Iris pigment epithelial cell (primary cell): Measurements from ENCODE around the gene KIF6.
A peak's percentile ranks its signal among the peaks of the same experiment; 100 is the strongest.

Experiments used
- DNase-seq: peaks from one replicate; pipeline ENCODE4 v3.0.0-alpha.2; 2011; ENCODE audit warnings: low read depth

KIF6 gene

DNA sequence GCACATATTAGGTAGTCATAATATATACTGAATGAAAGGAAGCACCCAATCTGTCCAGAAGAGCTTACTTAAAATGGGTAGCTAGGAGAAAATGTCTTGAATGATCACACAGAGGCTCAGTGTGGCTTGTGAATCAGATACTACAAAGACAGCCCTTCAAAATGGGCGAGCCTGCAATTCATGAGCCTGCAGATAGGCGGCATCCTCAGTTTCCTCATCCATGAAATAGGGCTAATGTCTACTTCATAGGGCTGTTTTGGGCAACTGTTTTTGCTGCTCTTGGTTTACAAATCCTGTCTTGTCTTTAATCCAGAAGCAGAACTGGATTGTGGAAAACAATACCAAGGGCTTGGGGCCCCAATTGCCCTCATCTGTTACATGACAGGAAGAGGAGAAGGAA, 273.4 kb downstream of the KIF6 start:
- DNase-seq = no peak

DNA sequence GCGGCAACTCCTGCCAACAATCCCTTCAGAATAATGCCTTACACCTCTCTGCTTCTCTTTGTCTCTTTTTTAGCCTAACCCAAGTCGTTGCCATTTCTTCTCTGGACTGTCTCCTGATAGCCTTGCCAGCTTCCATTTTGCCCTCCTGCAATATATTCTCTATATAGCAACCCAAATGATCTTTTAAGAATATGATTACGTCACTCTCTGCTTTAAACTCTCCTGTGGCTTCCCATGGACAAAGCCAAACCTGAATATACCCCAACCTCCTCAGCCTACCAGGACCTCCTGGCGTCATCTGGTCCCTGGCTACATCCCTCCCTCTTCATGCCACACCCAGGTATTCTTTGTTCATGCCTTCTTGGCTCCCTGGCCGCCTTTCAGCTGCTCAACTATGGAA, 276.2 kb downstream of the KIF6 start:
- DNase-seq = no peak

DNA sequence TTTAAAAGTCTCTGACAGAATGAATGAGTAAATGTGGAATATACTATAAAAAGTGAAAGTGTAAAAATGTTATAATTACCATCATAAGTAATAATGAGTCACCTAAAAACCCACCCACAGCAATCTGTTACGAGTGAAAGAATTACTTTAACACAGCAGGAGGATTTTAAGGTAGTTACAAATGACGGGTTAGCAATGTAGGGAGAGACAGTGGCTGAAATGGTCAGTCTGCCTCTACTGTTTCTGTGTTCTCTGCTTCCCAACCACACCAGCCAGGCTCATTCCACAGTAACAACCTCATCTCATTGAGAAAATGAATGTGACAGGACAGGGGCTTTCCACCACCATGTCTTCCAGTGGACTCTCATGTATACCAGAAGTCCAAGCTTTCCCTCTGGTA, 278.3 kb downstream of the KIF6 start:
- DNase-seq = peak; percentile 9

DNA sequence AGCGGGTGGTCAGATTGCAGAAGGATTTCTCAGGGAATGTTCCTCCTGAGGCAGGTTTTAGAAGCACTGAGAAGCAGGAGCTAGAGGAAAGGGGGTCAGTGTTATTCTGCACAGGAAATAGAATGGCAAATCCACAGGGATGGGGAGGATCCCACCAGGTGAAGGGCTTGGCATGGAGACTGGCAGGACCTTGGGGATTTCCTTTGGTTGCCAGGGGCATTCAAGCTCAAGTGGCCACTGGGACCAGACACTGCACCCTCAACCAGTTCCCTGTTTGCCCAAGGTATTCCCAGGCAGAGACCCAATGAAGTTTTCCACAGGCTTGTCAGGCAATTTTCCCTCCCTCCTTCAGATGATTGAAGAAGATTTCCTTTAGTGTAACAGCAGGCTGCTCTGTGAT, 279.5 kb downstream of the KIF6 start:
- no peak for DNase-seq

DNA sequence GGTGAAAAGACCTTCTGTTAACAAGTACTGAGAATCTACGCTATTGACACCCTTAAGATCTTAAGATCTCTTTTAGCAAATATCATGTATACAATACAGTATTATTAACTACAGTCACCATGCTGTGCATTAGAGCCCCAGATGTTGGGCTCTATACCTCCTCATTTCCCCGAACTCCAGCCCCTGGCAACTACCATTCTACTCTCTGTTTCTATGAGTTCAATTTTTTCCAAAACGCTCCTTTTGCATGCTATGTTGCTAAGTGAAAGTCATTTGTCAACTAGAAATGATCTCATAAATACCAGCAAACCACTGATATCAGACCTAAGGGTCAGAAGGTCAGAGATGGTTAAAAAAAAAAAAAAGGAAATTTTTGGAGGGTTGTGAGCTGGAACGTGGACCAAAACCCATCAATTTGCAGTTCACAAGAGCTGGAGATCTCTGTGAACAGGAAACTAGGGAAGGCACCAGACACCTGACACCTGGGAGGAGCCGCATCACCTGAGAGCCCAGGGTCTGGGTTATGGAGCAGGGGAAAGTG, 280.7 kb downstream of the KIF6 start:
- DNase-seq = no peak

DNA sequence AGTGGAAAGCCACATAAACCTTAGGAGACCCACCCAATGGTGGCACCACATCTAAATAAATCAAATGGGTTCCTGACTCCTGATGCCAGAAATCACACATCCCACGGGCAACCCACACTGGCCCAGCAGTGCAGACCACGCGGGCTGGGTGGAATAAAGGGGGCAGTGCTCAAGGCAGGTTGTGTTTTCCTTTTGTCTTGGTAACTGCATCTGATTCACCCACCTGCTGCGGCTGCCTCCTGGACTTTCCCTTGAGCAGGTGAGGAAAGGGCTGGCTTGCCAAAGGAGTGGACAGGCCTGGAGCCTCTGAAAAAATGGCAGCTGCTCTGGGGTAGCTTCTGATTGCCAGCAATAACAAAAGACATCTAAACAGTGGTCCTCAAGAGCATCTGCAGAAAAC, 283.2 kb downstream of the KIF6 start:
- DNase-seq = no peak

DNA sequence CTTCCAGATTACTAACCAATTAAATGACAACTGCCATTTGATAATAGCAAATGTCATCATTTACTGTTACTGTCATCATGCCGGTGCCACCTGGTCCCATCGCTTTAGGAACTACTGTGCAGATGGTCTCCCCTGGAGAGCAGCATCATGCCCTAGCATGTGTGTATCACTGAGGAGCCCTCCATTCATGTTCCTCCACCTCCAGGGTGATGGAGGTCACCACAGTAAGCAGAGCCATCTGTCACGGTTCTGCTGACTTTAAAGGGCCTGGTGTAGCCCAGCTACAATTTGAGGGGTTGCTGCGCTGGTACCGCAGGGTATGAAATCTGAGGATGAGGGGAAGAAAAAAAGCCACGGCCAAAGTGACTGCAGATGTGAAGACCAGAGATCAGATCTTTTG, 283.9 kb downstream of the KIF6 start:
- no peak for DNase-seq

DNA sequence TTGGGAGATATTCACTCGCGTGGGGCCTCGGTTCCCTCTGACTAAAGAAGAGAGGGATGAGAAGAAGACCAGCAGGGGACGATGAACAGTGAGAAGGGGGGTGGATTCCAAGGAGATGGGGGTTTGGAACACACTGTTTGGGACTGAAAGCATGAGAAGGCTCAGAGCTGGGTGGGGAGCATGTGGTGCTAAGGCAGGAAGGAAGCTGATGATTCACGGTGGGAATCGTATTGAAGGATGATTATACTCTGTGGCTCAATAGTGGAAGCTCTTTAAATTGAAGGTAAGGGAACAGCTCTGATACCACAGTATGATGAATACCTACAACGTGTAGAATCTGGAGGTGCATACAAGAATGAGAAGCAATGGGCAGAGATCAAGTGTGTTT, 285.2 kb downstream of the KIF6 start:
- DNase-seq = peak; percentile 16

DNA sequence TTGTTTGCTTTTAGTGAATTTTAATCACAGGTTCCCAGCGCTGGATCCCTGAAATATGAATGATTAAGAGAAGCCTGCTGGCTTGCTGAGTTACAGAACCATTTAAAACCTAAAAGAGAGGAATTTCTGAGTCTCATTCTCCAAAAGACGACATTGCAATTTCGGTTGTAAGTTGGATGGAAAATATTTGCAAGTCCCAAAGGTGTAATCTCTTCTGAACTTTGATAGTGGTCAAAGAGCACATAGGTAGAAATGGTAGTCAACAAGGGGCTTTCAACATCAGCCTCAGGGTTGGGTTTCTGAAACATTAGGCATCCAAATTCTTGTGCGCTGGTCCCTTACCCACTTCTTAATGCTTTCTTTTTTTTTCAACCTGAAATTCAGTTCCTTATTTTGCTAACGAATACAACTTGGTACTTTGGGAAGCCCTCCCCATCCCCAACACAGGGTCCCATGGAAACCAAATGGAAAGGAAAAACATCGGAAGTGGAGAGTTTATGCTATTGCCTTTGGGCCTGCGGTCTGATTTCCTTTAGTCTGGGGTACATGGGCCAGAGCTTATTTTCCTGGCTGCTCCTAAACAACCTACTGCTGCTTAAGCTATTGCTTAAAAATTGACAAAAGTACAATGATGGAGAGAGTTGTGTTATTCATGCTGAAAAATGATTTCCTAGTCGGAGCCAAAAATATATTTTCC, 285.7 kb downstream of the KIF6 start:
- DNase-seq = no peak

DNA sequence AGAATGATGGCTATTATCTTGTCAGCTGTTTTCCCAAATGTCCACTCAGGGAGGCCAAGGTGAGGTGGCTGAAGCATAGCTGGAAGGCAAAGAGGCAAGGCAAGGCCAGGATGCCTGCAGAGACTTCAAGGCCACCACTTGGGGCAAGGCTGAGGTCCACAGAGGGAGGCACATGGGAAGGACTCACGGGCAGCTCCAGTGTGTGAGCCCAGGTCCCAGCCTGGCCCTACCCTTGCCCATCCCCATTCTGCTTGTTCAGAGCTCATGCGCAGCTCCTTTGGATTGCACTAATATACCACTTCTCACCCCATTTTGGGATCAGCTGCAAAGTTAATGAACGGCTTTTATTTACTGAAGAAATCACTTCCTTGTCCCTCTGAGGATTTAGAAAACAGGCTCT, 291.6 kb downstream of the KIF6 start:
- DNase-seq = no peak

DNA sequence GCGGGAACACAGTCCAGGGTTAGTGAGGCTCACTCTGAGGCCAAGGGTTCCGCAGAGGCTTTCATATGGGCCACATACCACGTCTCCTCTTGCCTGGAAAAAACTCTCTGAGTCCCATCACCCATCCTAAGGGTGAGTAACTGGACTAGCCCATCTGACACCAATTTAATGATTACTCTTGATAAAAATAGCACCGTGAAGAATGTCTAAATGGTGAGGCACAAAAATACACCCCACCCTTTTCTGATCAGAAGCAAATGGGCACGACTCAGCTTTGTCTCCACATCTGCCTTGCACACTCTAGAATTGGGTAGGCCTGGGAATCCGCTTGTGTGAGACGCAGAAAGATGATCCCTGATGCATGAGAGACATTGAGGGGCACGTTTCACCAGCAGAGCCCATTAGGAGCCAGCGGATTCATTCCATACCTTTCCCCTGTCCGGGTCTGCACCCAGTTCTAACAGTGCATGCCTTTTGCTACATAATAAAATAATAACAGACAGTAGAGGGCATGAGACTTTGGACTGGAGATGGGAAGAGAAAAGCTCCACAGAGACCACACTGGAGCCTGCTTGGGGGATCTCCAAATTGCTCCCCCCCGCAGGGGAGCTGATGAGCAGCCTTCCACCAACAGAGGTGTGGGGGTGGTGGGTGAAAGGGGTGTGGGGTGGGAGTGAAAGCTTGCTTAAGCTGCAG, 292.7 kb downstream of the KIF6 start:
- no peak for DNase-seq

DNA sequence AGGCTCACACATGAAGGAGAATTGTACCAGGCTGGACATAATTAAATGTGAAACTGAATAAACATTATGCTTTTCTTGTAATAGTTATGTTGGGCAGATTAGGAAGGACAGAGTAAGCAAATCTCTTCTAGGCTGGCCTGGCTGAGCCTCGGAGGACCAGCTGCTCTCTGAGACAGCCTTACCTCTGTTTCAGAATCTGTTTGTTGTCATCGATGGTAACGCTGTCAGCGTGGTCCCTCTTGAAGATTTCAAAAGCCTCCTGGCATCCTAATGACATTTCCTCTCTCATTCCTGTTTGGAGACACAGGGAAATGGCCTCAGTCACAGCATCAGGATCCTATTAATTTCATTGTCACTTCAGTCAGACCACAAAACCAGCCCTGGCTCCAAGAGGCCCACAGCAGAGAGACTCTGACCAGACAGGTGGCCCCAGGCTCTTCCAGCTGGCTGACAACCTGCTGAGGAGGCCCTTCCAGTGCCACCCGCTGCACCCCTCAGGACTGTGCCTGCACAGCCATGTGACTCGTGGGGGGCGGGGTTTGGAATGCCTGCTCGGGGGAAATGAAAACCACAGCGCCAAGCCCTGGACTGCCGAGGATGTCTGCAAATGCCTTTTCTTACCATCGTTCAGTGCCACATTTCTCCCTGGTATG, 294.2 kb downstream of the KIF6 start:
- DNase-seq = no peak

DNA sequence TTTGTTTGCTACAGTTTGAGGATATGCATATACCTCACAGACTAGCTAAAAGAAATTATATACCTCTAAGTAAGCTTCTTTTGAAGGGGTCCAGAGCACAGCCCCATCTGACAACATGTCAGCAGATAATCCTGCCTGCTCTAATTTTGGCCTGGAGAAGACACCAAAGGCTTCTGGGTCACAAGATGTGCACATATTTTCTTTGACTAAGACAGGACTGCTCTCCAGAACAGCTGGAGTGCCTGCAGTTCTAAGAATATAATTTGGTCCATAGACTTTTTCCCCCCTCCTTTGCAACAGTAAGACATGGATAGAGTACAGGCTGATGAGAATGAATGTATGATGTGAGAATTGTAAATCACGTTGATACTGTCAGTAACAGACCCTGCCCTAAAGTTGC, 294.8 kb downstream of the KIF6 start:
- no peak for DNase-seq

DNA sequence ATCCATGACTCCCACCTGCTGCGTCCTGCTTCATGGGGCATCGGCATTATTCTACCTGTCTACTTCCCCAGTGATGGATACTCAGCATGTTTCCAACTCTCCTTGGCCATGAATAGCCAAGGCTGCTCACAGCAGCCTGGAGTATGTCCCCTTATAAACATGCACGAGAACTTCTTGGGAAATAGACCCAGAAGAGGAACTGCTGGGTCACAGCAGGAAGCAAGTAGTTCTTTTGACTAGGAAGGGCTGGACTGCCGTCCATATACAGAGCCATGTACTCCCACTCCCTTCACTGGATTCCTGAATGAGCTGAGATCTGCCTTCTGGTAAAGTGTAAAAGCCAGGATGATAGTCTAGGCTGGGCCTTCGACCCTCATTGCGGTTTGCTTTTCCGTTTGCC, 296.4 kb downstream of the KIF6 start:
- no peak for DNase-seq

DNA sequence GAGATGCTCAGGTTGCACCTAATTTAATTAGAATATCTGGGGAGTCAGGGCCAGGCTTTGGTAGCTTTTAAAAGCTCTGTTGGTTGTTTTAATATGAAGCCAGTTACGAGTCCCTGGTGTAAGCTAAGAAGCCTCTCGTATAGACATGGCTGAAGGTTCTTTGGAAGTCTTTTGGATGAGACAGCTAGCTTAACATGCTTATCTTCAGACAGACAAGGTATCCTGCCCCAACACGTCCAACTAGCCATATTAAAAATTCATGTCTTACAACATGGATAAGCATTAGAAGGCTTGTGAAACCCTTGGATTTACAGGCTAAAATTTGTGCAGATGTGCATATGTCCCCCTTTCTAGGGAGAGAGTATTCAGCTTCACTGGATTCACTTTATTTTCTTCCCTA, 297.1 kb downstream of the KIF6 start:
- no peak for DNase-seq

DNA sequence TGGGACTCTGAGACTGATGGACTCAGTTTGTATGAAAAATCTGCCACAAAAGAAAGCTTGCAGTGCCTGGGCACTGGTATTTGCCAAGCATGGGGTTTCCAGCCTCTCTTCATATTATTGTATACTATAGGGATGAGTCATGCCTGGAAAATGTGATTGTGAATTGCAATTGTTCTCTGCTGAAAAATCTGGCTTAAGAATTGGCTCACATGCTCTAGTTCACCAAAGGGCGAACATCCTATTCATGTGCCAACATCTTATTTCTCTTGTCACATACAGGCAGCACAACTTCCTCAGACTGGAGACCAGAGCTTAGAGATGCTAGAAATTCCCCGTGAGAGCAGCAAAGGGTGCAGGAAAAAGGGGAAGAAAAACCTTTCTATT, 299.1 kb downstream of the KIF6 start:
- DNase-seq = peak; percentile 64

DNA sequence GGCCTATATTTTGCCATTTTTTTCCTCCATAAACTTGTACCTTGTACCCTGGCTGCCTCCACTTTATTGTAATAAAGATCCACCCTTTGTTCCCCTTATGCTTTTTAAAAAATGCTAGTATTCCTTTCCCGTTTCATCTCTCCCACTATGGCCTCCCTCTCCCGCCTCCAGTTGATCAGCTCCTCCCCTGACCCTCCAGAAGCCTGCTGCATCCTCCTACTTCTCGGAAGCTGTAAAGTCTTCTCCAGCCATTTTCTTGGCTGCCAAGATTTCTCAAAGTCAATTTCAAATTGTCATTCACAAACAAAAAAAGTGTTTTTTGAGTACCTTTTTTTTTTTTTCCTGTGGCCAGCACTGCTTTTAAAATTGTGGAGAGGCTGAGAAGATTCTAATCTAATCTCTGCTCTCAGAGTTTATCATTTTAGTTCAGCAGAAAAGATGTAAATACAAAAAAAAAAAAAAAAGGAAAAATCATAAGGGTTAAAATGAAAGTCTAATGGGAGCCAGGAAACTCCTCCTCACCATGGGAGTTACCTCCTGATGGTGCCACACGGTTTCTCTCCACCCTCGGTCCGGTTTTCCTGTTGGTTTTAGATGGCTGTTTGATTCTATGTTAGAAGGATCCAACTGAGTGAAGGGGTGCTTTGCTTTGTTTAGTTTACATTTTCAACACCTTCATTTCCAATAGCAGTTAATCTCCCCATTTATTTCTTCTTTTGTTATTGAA, 299.7 kb downstream of the KIF6 start:
- DNase-seq = no peak

DNA sequence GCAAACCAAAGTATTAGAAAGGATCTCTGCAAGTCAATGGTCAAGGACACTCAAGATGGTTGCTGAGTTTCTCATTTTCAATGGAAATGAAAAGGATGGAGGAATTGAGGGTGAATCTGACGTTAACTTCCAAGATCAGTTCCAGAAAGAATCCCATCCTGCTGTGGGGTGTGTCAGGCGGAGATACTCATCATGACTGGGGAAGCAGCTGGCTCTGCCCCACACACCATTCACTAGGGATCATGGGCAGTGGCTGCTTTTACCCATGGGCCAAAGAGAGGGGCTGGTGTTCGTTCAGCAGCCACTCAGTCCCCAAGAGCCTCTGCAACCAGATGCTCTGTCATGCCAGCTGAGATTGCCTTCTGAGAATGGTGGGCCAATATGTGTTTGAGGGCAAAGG, 300.4 kb downstream of the KIF6 start:
- no peak for DNase-seq

DNA sequence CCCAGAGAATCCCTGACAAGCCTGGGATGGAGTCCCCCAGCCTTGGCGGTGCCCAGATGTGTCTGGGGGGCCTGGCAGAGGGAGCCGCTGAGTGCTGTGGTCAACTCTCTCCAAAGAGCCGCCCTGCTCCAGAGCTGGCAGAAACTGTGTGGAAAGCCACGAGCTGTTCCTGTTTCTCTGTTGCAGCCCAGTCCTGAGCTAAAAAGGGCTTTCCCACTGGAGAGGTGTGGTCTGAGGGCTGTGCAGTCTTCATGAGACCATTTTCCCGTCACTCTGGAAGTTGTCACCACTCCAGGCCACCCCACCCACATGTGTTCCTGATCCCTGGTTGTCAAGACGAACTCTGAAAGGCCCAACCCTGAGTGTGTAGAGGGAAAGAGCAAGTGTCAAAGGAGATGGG, 303.0 kb downstream of the KIF6 start:
- no peak for DNase-seq

DNA sequence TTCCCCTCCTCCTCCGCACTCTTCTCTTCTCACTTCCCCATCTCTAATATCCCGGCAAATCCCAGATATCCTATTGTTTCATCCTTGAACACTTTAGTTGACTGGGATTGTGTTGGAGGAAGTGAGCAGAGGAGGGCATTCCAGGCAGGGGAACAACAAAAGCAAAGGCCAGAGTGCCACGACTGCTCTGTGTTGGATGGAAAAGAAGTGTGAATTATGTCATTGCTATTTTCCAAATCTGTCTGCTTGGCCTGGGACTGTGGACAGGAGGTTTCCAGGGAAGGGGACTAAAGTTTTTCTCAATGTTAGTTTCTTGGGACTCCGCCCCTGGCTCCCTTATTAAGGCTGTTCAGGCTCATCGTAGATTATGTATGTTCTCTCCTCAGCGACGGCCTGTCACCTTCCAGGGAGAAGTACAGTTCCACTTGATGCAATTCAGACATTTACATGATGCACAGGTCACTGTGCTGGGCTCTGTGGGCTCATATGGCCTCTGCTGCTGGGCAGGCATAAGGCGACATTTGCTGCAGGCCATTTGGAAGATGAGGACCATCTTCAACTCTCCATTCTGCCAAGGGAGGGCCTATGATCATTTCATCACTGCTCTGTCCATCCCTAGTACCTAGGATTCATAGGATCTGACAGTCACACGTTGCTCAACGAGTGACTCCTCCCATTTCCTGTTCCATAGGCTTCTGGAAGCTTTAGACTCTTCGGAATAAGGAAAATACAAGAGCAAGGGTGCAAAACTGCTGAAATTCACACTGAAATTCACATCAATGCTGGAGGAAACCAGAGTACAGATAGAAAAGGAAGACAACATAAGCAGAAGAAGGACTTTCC, 303.6 kb downstream of the KIF6 start:
- DNase-seq = no peak
